Natural killer cell (primary cell): ENCODE data around the gene PIK3CD. TPM values are rescaled to one million over a fixed set of nuclear protein-coding genes. Genes with fewer than 3 reads are reported as not detected.

Experiments used
- ATAC-seq, 3 donors: fragments of 150-1000 bp in 2 of 3; fragments of 200-7000 bp in 1 of 3; cut with Tn5 transposase; 1 replicate in 1 of 3; 2 replicates in 2 of 3; pipeline ENCODE4 v1.10.0; 2021; ENCODE audit warnings: mild to moderate bottlenecking in 2 of 3, moderate library complexity in 2 of 3
- DNase-seq, 2 donors: peaks; one replicate each; pipeline versions ENCODE4 v3.0.0 to v3.0.0-alpha.2; 2013 to 2021; ENCODE audit warnings: mixed read lengths in 1 of 2
- H3K27ac ChIP-seq: one replicate; pipeline ENCODE4 v1.5.1; 2013; ENCODE audit warnings: mild to moderate bottlenecking, low read length
- H3K27me3 ChIP-seq: one replicate; pipeline ENCODE4 v1.6.1; 2013; ENCODE audit warnings: low read length; ENCODE audit not compliant: control insufficient read depth, insufficient read depth
- H3K36me3 ChIP-seq: one replicate; pipeline ENCODE4 v1.6.1; 2013; ENCODE audit warnings: low read length; ENCODE audit not compliant: control insufficient read depth, insufficient read depth
- H3K4me1 ChIP-seq: one replicate; pipeline ENCODE4 v1.6.1; 2013; ENCODE audit warnings: low read length; ENCODE audit not compliant: control insufficient read depth, insufficient read depth
- H3K4me3 ChIP-seq: one replicate; pipeline ENCODE4 v1.5.1; 2013; ENCODE audit warnings: low read length
- H3K9me3 ChIP-seq: one replicate; pipeline ENCODE4 v1.6.1; 2013; ENCODE audit warnings: low read length; ENCODE audit not compliant: control insufficient read depth, insufficient read depth
- H3K27ac Mint-ChIP-seq, 2 donors: one replicate each; pipeline ENCODE4 v1.8.0; 2022; ENCODE audit warnings: mild to moderate bottlenecking in 2 of 2, mixed read lengths in 2 of 2, moderate library complexity in 1 of 2
- H3K27me3 Mint-ChIP-seq, 2 donors: one replicate each; pipeline ENCODE4 v1.8.0; 2022; ENCODE audit warnings: low read depth in 2 of 2, mixed read lengths in 2 of 2
- H3K36me3 Mint-ChIP-seq: one replicate; pipeline ENCODE4 v1.8.0; 2022; ENCODE audit warnings: mixed read lengths
- H3K4me1 Mint-ChIP-seq, 2 donors: one replicate each; pipeline ENCODE4 v1.8.0; 2022; ENCODE audit warnings: mixed read lengths in 2 of 2
- H3K4me3 Mint-ChIP-seq: one replicate; pipeline ENCODE4 v1.8.0; 2022; ENCODE audit warnings: mild to moderate bottlenecking, moderate library complexity, mixed read lengths
- H3K9me3 Mint-ChIP-seq, 2 donors: one replicate each; pipeline ENCODE4 v1.8.0; 2022; ENCODE audit warnings: mixed read lengths in 2 of 2
- CTCF ChIP-seq: fragments of 200-600 bp; IDR thresholded peaks from one replicate; pipeline ENCODE4 v1.8.0; 2022; ENCODE audit warnings: antibody characterized with exemption
- WGBS: methylation state at CpG from one replicate; pipeline ENCODE4 v1.1.7; 2013; ENCODE audit warnings: missing lambda C conversion rate; ENCODE audit not compliant: insufficient coverage; 5-methylcytosine and 5-hydroxymethylcytosine counted together
- intact Hi-C: fragments of 100-400 bp; cut with micrococcal nuclease; formaldehyde crosslinking; loops from one replicate; pipeline ENCODE4 v1.14.2; 2022
- total RNA-seq, 4 donors: library from RNA; stranded (reverse); fragments of 120-200 nt in 1 of 4; gene quantifications; one replicate each; pipeline versions ENCODE4 v1.2.3 to v1.2.4, GENCODE V29; 2013 to 2022

PIK3CD gene
- total RNA-seq, 3 donors from 2014 or later (not counting 1 experiment from before 2014, with no cell fraction given): 171 to 240 (median 198) TPM

DNA sequence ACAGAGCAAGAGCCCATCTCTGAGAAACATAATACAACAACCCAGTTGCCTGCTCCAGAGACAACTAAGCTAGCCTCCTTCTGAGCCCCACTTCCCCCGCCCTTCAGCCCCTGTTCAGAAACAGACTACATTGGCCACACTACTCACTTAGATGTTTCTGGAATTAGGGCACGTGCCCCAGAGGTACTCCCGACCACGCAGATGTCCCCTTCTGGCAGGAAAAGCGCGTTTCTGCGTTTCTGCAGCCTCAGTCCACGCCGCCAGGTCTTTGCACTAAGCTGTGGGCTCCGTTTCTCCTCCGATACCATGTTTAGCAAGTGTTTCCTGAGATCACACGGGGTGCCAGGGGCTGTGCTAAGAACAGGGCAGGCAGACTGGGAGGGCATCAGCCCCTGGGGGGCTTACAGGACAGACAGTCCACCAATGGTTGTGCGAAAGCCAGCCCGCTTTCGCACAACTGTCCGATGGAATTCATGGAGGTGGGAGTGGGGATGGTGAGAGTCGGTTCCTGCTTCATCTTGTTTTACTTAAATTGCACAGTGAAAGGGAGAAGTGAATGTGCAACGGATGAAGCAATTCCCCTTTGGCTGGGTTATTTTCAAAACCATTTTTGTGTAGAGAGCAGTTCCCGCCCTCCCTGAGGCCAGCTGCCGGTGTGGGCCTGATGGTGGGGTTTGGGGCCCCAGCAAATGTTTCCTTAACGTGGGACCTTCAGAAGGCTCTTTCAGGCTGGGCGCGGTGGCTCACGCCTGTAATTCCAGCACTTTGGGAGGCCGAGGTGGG, 2.7 kb downstream of the PIK3CD start:
- H3K36me3 Mint-ChIP-seq: no peaks in the 10 kb centered on the region
- H3K9me3 Mint-ChIP-seq: no peaks in the 10 kb centered on the region
- H3K36me3 ChIP-seq: no peaks in the 10 kb centered on the region
- H3K27ac Mint-ChIP-seq: peak overlapping the region; percentile 92 to 96
- peak overlapping the region; percentile 75 for H3K4me3 ChIP-seq
- H3K4me1 Mint-ChIP-seq: peaks cover 57 to 71% of the 10 kb centered on the region in 2 donors
- H3K27me3 Mint-ChIP-seq: no peaks in the 10 kb centered on the region
- intact Hi-C loops: no loop called here
- no peaks in the 10 kb centered on the region for H3K9me3 ChIP-seq
- H3K4me1 ChIP-seq: peaks cover 78% of the 10 kb centered on the region
- H3K27me3 ChIP-seq: no peaks in the 10 kb centered on the region
- H3K27ac ChIP-seq: peak overlapping the region; percentile 70
- DNase-seq (peak; percentile 25 to 54), ATAC-seq (no peak)
- peak overlapping the region; percentile 93 for H3K4me3 Mint-ChIP-seq
- no peak for TF ChIP-seq CTCF
- WGBS: 6% methylated on average over 25 of the region's 25 CpGs

DNA sequence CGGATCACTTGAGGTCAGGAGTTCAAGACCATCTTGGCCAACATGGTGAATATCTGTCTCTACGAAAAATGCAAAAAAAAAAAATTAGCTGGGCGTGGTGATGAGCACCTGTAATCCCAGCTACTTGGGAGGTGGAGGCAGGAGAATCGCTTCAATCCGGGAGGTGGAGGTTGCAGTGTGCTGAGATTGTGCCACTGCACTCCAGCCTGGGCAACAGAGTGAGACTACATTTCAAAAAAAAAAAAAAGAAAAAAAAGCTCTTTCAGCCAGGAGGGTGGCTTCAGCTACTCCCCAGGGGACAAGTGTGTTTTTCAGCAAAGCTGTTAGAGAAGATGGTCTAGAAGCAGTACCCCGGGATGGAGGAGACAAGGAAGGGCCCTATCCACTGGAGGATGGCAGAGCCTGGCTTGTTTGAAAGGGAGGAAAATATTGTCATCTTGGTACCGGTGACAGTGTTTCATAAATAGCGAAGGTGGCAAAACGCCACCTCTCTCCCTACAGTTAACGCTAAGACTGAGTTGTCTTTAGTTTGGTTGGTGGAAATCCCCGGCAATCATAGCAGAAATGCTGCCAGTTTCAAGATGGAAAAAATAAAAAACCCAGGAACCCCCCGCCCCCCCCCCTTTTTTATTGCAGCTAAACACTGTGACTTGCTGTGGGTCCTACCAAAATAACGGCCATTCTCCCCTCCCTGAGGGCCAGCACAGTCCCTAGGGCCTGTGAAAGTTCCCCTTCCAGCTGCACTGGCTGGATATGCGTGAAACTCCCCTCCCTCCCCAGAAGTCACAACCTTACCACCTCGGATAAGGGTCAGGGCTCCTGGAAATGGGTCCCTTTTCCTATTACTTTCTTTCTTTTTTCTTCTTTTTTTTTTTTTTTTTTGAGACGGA, 3.5 kb downstream of the PIK3CD start:
- Histone ChIP-seq H3K36me3 (peaks cover under 1% of the 10 kb centered on the region), H3K4me1 (peaks cover 86% of the 10 kb centered on the region), H3K27ac (peak overlapping the region; percentile 70), H3K4me3 (peak overlapping the region; percentile 75), H3K9me3 (no peaks in the 10 kb centered on the region), H3K27me3 (no peaks in the 10 kb centered on the region)
- 8% methylated on average over 13 of the region's 16 CpGs for WGBS
- Mint-ChIP-seq H3K9me3 (no peaks in the 10 kb centered on the region), H3K36me3 (no peaks in the 10 kb centered on the region), H3K4me3 (peak overlapping the region; percentile 93), H3K4me1 (peaks cover 64 to 79% of the 10 kb centered on the region in 2 donors), H3K27ac (peak overlapping the region; percentile 92 to 96), H3K27me3 (no peaks in the 10 kb centered on the region)
- TF ChIP-seq CTCF: no peak
- intact Hi-C loops: loop anchor here (1.0 kb wide), 1 partner anchor 32 kb away; no protein-coding TSS in a partner anchor
- DNase-seq (peak; percentile 43 to 88), ATAC-seq (peak; percentile 58 to 73 (median 63))

- Histone ChIP-seq H3K4me3 (no peak overlapping the region), H3K27me3 (no peaks in the 10 kb centered on the region), H3K9me3 (no peaks in the 10 kb centered on the region), H3K4me1 (peaks cover 85% of the 10 kb centered on the region), H3K27ac (peak overlapping the region; percentile 70), H3K36me3 (peaks cover 5% of the 10 kb centered on the region)
- Mint-ChIP-seq H3K27ac (peak overlapping the region; percentile 92 to 96), H3K9me3 (no peaks in the 10 kb centered on the region), H3K4me1 (peaks cover 72 to 80% of the 10 kb centered on the region in 2 donors), H3K4me3 (peak overlapping the region; percentile 93), H3K27me3 (no peaks in the 10 kb centered on the region), H3K36me3 (no peaks in the 10 kb centered on the region)
- WGBS: 63% methylated on average over 10 of the region's 11 CpGs
- intact Hi-C loops: loop anchor here (1.0 kb wide), 1 partner anchor 31 kb away; no protein-coding TSS in a partner anchor
- no peak for ATAC-seq
- TF ChIP-seq CTCF: no peak
- DNase-seq: no peak
These were observed 4.3 kb downstream of the PIK3CD start for GRCh38 chr1:9655836-9656235.
